ENCODE data around the gene PTPRA. TPM values are rescaled to one million over a fixed set of nuclear protein-coding genes. Genes with fewer than 3 reads are reported as not detected.
"Not testable (repeated sequence)": the region's sequence is repeated elsewhere in the genome, so short reads cannot be mapped to it uniquely, and the experiment has no call there.

The PTPRA gene
- total RNA-seq, 2 experiments from 2014 or later: 33.3 to 47.2 TPM

DNA sequence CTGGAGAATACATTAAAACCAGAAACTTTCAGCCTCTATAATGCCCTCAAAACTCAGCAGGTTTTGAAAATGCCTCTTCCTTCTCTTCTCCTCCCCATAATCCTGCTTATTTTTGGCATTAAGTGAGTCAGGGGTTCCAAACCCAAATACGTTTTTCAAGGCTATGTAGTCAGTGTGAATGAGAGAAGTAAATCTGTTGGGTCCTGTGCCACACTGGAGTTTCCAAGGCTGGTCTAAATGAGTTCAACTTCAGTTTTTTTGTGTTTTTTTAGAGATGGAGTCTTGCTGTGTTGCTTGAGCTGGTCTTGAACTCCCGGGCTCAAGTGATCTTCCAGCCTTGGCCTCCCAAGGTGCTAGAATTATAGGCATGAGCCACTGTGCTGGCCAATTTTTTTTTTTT is 20.9 kb downstream of the PTPRA start:
- no peak overlapping the region for H3K27ac ChIP-seq (ENCODE audit: low read depth, low read length, poor library complexity, severe bottlenecking)
- H4K20me1 ChIP-seq (ENCODE audit: insufficient read depth, low read length): 0 out of 2 replicates have a peak, but pooled peaks cover 7% of the 10 kb centered on the region
- ChIA-PET POLR2A (no interaction called here), CTCF (ENCODE audit: unreplicated experiment) (no interaction called here)
- H3K4me1 ChIP-seq (ENCODE audit: insufficient read depth, low read length, poor library complexity, severe bottlenecking): peaks cover 6% of the 10 kb centered on the region
- intact Hi-C loops (cut with micrococcal nuclease; ENCODE audit: unreplicated experiment): no loop called here
- H3K36me3 ChIP-seq (ENCODE audit: insufficient read depth, low read length): peaks cover 40% of the 10 kb centered on the region
- no peak overlapping the region for H3K4me2 ChIP-seq (ENCODE audit: low read length)
- H3K4me3 ChIP-seq (ENCODE audit: low read depth, low read length, poor library complexity, severe bottlenecking): no peak overlapping the region
- H3K9me2 ChIP-seq (ENCODE audit: insufficient read depth, low read length): no peaks in the 10 kb centered on the region
- BruUV-seq (replicated peaks): no TSS peak
- no peak overlapping the region for H2AFZ ChIP-seq (ENCODE audit: low read length)
- no peak for DNase-seq (ENCODE audit: low spot score)
- peaks cover 12% of the 10 kb centered on the region; the same call in 1 of the 2 replicates for H3K9me3 ChIP-seq (ENCODE audit: low read length)
- TF ChIP-seq, protein P1, sequence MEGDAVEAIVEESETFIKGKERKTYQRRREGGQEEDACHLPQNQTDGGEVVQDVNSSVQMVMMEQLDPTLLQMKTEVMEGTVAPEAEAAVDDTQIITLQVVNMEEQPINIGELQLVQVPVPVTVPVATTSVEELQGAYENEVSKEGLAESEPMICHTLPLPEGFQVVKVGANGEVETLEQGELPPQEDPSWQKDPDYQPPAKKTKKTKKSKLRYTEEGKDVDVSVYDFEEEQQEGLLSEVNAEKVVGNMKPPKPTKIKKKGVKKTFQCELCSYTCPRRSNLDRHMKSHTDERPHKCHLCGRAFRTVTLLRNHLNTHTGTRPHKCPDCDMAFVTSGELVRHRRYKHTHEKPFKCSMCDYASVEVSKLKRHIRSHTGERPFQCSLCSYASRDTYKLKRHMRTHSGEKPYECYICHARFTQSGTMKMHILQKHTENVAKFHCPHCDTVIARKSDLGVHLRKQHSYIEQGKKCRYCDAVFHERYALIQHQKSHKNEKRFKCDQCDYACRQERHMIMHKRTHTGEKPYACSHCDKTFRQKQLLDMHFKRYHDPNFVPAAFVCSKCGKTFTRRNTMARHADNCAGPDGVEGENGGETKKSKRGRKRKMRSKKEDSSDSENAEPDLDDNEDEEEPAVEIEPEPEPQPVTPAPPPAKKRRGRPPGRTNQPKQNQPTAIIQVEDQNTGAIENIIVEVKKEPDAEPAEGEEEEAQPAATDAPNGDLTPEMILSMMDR (conservative IDR thresholded peaks at IDR 0.05; ENCODE audit: low read length): no peak
- TF ChIP-seq EZH2phosphoT487 (IDR thresholded peaks at IDR 0.05; ENCODE audit: borderline replicate concordance, low read depth, low read length): no peak
- H3K79me2 ChIP-seq (ENCODE audit: insufficient read depth, low read depth, low read length): peaks cover 85% of the 10 kb centered on the region

DNA sequence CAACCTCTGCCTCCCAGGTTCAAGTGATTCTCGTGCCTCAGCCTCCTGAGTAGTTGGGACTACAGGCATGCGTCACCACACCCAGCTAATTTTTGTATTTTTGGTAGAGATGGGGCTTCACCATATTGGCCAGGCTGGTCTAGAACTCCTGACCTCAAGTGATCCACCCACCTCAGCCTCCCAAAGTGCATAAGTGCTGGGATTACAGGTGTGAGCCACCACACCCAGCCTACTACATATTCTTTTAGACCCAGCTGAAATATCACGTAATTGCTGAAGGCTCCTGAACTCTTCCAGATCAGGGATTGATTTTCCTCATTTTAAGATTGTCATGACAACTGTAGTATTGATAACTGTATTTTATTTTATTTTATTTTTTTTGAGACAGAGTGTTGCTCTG is 21.9 kb downstream of the PTPRA start:
- H3K4me2 ChIP-seq (ENCODE audit: low read length); H2AFZ ChIP-seq (ENCODE audit: low read length); BruUV-seq (replicated peaks); DNase-seq (ENCODE audit: low spot score); H3K9me2 ChIP-seq (ENCODE audit: insufficient read depth, low read length); H3K27ac ChIP-seq (ENCODE audit: low read depth, low read length, poor library complexity, severe bottlenecking); H3K4me3 ChIP-seq (ENCODE audit: low read depth, low read length, poor library complexity, severe bottlenecking); H4K20me1 ChIP-seq (ENCODE audit: insufficient read depth, low read length): not testable (repeated sequence)
- H3K4me1 ChIP-seq (ENCODE audit: insufficient read depth, low read length, poor library complexity, severe bottlenecking): peaks cover 15% of the 10 kb centered on the region
- peaks cover 83% of the 10 kb centered on the region for H3K79me2 ChIP-seq (ENCODE audit: insufficient read depth, low read depth, low read length)
- peaks cover 12% of the 10 kb centered on the region; the same call in 1 of the 2 replicates for H3K9me3 ChIP-seq (ENCODE audit: low read length)
- H3K36me3 ChIP-seq (ENCODE audit: insufficient read depth, low read length): peaks cover 40% of the 10 kb centered on the region
- intact Hi-C loops (cut with micrococcal nuclease; ENCODE audit: unreplicated experiment): loop anchor here (5.0 kb wide), 1 partner anchor 52 kb away; no protein-coding TSS in a partner anchor
- POLR2A ChIA-PET: interaction anchor here (0.6 kb wide), 1 partner anchor 430 kb away, joined by 3 read pairs; no protein-coding TSS in a partner anchor
- CTCF ChIA-PET (ENCODE audit: unreplicated experiment): interaction anchor here (1.0 kb wide), 1 partner anchor 12 kb away, joined by 4 read pairs; no protein-coding TSS in a partner anchor

DNA sequence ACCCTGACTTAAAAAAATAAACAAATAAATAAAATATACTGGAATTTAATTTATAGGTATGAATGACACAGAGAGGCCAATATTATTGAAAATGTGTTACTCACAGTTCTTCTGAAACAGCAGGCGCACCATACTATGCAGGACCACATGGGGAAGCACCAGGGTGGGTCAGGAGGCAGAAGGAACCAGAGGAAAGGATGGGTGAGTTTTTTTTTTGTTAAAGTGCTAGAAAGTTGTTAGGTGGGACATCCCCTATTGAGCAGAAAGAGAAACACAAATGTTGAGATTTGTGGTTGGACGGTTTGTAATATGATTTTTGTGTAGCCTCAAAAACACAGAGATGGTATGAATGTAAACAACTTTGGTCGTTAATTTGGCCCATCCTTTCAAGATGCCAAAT is 26.0 kb downstream of the PTPRA start:
- POLR2A ChIA-PET: no interaction called here
- TF ChIP-seq, protein P1 (conservative IDR thresholded peaks at IDR 0.05; ENCODE audit: low read length): no peak
- no peak for TF ChIP-seq EZH2phosphoT487 (IDR thresholded peaks at IDR 0.05; ENCODE audit: borderline replicate concordance, low read depth, low read length)
- Histone ChIP-seq H3K79me2 (ENCODE audit: insufficient read depth, low read depth, low read length) (peaks cover 77% of the 10 kb centered on the region; the same call in 1 of the 2 replicates), H3K36me3 (ENCODE audit: insufficient read depth, low read length) (peaks cover 20% of the 10 kb centered on the region), H3K4me2 (ENCODE audit: low read length) (no peak overlapping the region), H3K9me3 (ENCODE audit: low read length) (peaks cover 8% of the 10 kb centered on the region; the same call in 1 of the 2 replicates), H2AFZ (ENCODE audit: low read length) (no peak overlapping the region), H3K4me1 (ENCODE audit: insufficient read depth, low read length, poor library complexity, severe bottlenecking) (peaks cover 37% of the 10 kb centered on the region), H3K9me2 (ENCODE audit: insufficient read depth, low read length) (no peaks in the 10 kb centered on the region), H3K27ac (ENCODE audit: low read depth, low read length, poor library complexity, severe bottlenecking) (no peak overlapping the region), H4K20me1 (ENCODE audit: insufficient read depth, low read length) (no peaks in the 10 kb centered on the region), H3K4me3 (ENCODE audit: low read depth, low read length, poor library complexity, severe bottlenecking) (no peak overlapping the region)
- intact Hi-C loops (cut with micrococcal nuclease; ENCODE audit: unreplicated experiment): loop anchor here (5.0 kb wide), 1 partner anchor 48 kb away; no protein-coding TSS in a partner anchor
- no peak for DNase-seq (ENCODE audit: low spot score)
- CTCF ChIA-PET (ENCODE audit: unreplicated experiment): no interaction called here
- BruUV-seq (replicated peaks): no TSS peak
